ENCODE data around the gene LRGUK.

LRGUK gene

GRCh38 chr7:134129856-134130523, 2.9 kb downstream of the LRGUK start:
- DNase-seq = no peak

DNA sequence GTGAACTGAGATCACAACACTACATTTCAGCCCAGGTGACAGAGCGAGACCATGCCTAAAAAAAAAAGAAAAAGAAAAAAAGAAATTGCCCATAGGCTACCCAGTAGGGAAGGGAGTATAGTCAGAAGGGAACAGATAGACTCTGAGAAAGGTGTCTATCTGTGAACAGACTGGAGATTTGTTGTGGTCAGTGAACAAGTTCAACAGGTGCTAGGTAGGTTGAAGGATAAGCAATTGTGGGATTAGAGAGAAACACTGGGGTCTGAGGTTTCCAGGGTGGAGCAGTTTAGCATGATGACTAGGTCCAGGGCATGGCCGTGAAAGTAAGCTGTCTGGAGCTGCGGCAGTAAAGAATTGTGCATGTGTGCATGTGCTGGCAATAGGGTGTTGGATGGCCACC, 6.9 kb downstream of the LRGUK start:
- DNase-seq = no peak

DNA sequence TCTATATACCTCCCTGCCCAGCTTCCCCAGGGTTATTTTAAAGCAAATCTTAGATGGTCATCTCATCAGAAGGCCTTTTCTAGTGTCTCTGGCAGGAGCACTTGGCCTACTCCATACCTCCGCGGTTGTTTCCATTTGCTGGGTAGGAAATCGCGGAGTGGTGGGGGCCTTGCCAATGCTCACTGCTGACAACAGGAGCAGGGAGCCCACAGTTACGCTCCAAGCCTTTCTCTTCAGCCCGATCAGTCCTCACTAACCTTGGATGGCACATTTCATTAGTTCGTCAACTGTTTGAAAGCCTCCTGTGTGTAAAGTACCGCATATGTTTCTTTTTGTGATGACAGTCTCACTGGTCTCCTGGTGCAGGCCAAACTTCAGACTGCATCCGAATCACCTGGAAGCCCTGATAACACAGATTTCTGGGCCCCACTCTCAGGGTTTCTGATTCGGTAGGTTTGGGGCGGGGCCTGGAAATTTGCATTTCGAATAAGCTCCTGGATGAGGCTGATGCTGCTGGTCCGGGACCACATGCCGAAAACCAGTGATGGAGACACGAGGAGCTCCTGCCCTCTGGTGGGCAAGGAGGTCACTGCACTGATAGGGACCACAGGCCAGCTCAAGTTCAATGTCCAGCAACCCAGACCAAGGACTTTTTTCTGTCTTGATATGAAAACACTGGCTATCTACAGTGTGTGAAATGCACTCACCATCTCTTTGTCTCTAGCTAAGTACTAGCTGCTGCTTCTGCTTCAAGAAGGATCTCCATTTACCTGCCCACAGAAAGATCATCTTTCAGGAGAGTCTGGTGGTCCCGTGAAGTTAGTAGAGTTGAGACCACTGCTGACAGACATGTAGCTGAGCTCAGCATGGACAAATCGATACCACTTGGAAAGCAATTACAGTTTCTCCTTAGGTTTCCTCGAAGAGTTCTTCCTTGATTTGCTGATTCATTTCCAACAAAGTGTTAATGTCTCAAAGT, 14.0 kb downstream of the LRGUK start:
- peak; percentile 45 for DNase-seq

- no peak for DNase-seq
Measured at GRCh38 chr7:134141868-134142264, 14.7 kb downstream of the LRGUK start.

DNA sequence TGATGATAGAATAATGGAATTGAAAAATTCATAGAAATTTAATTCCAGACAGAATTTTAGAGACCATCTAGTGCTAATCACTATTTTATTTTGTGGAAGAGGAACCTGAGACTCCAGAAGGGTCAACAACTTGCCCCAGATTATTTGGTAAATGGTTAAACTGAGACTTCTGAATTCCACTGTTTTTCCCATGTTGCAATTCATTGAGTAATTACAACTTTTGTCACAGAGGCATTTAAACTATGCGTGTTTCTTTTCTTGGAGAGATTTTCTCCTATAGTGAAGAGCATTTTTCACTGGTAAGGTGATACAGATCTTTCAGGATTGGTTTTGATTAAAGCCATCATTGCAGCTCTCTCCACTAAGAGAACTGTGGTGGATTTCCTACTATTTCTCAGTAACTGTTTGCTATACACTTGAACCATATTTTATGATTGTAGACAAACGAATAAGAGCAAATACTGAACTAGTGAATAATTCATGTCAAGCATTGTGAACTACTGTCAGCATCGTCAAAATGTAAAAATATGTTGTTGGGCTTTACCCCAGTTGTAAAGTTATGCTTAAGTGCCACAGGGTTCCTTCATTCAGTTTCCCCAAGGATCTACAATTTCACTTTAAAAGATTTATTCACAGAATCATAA, 26.5 kb downstream of the LRGUK start:
- no peak for DNase-seq

DNA sequence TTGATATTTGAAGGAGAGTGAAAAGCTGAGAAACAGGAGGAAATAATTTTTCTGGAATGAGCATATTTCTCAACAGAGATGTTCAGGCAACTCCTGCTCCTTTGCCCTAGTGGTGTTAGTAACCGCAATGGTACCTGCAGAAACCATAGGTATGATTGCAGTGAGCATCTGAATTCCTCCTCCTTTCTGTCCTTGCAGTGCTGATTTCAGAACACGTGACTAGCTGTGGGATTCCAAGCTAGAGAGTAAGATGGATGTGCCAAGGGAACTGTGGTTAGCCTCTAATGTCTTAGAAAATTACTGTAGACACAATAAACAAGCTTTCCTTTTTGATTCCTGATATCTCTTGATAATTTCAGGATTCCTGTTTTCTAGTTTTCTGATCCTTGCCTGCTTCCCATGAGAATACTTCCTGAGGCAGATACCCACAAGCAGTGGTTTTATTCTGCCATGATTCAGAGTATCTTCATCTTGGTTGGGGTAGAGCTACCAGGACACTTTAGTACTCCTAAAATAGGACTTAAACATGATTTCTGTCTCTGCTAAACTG, 27.5 kb downstream of the LRGUK start:
- DNase-seq = no peak

GRCh38 chr7:134155206-134155605, 28.1 kb downstream of the LRGUK start:
- DNase-seq = no peak

DNA sequence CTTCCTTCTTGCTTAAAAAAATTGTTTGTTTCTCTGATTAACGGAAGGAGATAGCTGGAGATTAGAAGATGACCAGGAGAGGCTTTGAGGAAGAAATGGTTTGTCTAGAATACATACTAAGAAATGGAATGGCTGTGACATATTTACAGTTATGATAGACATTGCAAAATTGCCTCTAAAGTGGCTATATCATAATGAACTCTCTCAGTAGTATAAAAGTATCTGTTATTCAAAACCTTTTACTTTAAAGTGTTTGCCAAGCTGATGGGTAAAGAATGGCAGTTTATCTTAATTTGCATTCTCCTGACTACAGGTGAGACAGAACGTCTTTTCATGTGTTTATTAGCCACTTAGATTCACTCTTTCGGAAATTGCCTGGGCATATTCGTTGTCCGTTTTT, 28.7 kb downstream of the LRGUK start:
- DNase-seq = no peak

GRCh38 chr7:134165252-134165651, 38.1 kb downstream of the LRGUK start:
- no peak for DNase-seq

DNA sequence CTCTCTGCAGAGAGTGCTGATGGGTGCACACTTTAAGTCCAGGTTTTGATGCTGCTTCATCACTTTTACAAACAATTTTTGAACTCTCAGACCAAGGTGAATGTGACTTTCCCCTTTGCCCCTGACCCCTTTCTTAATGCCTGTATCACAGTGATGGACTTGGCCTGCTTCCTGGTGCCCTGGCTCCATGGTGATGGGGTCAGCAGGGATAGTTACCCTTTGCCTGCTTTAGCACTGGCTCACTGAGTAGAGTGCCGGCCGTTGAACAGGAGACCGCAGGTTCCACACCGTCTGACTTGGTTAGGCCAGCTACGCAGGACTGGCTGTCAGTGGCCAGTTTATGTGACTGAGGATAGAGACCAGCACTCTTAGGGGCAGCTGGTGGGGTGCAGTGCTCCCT, 40.1 kb downstream of the LRGUK start:
- DNase-seq = no peak

- no peak for DNase-seq
Measured at GRCh38 chr7:134167841-134168240, 40.7 kb downstream of the LRGUK start.

GRCh38 chr7:134174795-134175261, 47.7 kb downstream of the LRGUK start:
- DNase-seq = peak; percentile 55

DNA sequence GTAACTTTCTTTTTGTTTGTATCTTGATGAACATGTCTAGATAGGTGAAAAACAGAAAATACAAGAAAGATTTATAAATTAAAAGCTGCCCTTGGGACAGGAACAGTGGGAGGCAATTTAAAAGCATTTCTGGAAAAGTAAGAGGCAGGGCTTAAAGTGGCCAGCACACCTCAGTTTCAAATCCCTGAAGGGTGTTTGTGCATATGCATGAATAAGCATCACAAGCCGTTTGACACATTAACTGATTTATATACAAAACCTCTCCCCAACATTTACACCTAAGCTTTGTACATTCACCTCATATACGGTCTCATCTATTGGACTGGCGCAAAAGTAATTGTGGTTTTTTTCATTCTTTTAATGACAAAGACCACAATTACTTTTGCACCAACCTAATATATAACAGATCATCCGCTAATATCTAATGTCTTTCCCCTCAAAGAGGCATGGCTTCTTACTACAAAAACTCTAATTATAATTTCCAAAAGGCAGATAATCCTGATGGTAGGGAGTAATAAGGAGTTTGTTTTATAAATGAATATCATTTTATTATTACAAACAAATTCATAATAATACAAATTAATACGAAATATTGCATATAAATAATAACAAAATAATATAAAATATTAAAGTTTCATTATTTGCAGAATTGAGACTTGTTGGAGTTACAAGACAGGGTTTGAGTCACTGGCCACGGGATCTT, 48.3 kb downstream of the LRGUK start:
- no peak for DNase-seq

DNA sequence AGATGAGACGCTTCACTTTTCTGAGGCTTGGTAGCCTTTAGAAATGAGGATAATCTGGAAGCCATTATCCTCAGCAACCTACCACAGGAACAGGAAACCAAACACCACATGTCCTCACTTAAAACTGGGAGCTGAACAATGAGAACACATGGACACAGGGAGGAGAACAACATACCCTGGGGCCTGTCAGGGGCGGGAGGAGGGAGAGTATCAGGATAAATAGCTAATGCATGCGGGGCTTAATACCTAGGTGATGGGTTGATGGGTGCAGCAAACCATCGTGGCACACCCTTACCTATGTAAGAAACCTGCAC, 48.9 kb downstream of the LRGUK start:
- DNase-seq = no peak

GRCh38 chr7:134179036-134180011, 52.2 kb downstream of the LRGUK start:
- DNase-seq = no peak

- DNase-seq = no peak
Measured at GRCh38 chr7:134180376-134180775, 53.2 kb downstream of the LRGUK start.

DNA sequence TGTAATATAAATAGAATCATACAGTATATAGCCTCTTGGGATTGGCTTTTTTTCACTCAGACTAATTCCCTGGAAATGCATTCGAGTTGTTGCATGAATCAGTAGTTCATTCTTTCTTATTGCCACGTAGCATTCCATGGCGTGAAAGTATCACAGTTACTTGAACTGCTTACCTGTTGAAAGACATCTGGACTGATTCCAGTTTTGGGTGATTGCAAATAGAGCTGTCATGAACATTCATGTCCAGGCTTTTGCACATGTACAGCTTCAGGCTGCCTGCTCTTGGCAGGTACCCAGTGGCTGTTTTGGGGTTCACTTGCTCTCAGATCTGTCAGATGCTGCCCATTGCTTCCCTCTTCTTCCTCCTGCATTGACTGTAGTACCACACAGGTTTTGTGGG, 54.9 kb downstream of the LRGUK start:
- no peak for DNase-seq

DNA sequence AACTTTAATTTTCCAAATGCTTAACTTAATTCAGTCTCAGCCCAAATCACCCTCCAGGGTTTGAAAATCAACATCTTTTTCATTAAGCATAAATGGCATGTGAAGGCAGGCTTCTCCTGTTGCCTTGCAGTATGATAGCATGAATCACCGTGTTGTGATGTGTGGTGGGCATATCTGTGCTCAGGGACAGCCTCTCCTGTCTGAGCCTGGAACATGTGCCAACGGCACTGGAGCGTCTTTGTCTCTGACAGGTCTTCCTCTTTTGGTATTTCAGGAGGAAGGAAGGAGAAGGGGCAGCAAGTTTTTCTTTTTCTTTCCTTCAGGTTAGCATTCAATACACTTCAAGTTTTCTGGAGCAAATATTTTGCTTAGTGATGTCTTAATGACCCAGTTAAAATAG, 57.6 kb downstream of the LRGUK start:
- DNase-seq = no peak

DNA sequence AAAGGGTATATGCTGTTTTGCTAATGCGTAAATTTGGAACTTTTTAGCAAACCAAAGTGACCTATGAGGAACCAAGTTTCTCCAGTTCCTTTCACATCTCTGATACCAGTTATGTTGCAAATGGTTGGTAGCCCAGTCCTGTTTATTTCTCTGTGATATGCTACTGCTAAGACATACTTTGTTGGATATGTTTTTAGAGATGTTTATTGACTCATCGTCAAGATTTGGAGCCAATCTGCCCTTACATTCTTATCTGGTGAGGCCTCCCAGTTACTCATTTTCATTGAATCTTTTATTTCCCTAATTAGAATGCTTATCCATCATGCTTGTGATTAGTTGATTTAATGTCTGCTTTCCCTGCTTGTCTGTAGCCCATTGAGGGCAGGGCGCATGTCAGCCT, 58.9 kb downstream of the LRGUK start:
- no peak for DNase-seq

DNA sequence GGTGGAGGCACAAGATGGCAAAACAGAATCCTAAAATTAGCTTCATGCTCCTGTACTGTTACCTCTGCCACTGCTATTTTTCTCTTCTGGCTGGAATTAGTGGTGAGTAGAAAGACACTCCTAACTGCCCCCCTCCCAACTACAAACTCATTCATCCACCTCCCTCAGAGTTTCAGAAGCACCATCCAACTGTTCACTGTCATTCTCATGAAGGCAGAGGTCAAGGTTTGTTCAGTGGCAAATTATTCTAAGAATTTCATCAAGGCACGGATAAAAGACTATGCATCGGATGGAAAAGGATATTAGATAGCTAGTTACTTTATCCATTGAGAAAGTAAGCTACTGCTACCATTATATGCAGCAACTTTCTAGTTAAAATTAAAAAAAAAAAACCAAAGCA, 59.7 kb downstream of the LRGUK start:
- DNase-seq = no peak

GRCh38 chr7:134187893-134188292, 60.8 kb downstream of the LRGUK start:
- DNase-seq = no peak

DNA sequence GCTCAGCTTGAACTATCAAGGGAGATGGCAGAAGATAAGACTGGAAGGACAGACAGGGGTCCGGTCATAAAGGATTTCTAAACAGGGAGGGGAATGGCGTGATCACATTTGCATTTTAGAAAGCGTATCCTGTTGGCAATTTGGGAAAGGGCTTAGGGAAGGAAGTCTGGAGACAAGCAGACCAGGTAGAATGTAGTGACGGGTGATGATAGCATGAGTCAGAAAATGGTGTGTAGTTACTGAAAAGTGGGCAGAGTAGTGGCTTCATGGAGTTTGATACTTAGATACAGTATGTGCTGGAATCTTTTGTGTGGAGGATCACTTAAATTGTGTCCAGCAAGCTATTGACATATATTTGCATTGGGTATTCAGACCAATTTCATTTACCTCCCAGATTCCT, 61.2 kb downstream of the LRGUK start:
- DNase-seq = no peak
